ENCODE data around the gene VASH1.
A peak's percentile ranks its signal among the peaks of the same experiment; 100 is the strongest.

Gene VASH1

DNA sequence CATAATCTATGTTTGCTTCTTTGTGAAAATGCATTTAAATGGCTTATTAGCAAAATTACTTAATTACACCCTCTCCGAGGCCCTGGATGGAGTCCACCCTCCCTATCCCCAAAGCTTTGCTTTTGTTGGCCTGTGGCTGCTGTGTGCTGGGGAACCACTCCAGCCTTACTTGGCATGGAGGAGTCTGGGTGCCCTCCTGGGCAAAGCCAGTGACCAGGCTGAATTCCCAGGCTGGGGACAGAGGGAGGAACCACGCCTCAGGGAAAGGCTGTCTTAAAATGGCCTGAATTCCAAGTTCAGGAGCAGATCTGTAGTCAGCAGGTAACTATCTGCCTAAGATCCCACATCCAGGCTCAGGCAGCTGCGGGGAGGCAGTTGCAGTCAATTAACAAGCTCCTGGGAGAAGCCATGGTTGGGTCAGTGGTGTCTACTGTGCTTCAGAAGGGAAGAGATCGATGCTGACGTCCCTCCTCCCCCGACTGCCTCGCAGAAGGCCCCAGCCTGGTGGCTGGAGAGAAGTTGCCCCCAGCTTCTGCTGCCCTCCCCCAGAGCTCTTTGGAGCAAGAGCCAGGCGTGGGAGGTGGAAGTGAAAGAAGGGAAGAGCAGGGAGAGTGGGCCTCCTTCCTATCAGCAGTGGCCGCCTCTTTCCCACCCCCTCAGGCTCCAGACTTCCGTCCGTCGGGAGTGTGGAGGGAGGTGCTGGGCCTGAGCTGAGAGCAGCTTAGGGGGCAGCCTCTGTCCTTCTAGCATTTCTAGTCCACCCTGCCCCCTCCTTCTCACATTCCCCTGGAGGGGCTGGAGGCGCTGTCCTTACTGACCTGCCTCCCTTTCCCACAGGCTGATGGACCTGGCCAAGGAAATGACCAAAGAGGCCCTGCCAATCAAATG is 11.3 kb downstream of the VASH1 start:
- peak; percentile 66 for DNase-seq

DNA sequence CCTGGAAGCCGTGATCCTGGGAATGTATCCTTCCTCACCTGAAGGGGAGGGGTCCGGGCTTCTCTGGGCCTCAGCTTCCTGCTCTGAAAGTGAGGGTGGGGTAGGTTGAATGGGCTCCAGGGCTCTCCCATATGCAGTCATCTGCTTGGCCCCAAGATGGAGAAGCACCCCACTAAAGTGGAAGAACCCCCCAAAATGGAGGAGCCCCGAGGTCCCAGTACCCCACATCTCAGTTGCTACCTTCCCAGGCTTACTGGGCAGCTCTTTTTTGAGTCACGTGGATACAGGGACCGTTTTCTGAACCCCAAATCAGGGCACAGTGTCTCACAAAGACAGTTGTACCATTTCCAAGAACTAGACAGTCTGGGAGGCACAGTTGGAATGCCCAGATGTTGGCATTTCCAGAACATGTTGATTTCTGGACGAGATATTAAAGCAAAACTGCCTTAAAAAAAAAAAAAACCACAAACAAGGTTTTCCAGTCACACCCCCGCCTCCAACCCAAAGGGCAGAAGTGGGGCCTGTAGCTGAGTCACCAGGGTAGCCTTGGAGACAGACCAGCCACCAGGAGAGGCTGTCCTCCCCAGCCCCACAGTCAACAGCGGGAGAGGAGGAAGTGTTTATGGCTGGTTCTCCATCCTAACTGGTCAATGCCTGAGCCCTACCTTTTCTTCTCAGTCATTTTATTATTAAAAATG is 12.1 kb downstream of the VASH1 start:
- DNase-seq = peak; percentile 50

DNA sequence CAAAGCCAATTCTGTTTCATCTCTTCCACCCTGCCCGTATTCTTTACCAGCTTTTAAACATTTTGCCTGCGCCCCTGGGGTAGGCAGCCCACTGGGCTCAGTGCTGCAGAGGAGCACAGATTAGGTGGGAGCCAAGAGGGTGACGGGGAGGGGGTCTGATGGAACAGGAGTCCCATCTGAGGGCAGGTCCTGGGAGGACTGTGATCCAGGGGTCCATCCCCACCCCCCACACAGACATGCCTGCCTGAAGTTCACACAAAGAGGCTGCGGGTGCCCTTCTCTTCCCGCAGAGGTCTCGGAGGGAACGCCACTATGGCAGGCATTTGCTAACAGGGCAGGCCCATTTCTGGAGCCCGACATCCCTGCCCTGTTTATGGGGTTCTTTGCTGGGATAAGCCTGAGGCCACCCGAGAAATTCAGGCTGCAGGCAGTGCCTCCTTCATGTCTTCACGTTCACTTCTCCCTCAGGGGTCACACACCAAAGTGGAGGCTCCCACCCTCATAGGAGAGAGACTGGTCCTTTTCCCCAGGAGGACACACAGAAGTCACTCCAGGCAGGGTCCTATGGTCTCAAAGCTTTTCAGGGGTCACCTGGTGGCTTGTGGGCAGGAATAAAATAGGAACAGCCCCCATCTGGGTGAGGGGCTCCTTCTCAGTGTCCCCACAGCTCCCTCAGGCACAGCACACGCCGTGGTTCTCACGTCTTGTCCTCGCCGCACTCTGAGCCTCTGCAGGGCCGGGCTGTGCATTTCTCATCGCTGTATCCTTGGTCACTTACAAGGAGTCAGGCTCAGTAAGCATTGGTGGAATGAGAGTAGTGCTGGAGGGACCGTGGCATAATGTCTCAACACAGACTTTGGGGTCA is 12.9 kb downstream of the VASH1 start:
- peak; percentile 39 for DNase-seq

DNA sequence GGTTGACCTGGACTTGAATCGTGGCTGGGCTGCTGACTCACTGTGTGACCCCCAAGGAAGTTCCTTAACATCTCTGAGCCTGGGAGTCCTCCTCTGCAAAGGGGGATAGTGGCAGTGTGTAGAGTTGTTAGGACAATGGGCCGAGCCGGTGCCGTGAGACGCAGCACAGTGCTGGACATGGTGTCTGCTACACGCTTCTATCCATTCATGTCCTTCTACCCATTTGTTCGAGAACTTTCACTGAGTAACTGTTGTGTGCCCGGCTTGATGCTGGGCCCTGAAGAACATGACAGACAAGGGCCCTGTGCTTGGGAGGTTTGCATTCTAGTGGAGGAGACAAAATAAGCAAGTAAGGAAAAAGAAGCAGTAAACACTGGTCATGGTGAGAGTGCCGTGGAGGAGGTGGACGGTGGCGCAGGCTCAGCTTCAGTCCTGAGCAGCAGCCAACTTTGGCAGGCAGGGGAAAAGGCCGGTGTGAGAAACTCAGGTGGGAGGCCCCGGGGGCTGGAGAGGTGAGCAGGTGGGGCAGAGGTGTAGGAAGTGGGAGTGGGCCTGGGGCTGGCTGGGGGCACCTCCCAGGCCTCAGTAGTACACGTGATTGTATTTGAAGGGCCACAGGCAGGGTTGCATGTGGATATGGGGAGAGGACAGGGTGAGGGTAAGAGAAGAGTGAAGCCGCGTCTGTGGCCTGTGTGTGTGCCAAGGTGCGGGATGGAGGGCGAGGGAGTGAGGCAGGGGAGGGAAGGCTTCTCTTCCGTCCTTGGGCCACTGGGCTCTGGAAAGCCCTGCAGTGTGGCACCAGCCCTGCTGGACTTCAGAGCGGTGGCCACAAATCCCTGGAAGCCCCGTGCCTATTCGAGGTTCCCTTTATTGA is 13.8 kb downstream of the VASH1 start:
- DNase-seq = peak; percentile 39

DNA sequence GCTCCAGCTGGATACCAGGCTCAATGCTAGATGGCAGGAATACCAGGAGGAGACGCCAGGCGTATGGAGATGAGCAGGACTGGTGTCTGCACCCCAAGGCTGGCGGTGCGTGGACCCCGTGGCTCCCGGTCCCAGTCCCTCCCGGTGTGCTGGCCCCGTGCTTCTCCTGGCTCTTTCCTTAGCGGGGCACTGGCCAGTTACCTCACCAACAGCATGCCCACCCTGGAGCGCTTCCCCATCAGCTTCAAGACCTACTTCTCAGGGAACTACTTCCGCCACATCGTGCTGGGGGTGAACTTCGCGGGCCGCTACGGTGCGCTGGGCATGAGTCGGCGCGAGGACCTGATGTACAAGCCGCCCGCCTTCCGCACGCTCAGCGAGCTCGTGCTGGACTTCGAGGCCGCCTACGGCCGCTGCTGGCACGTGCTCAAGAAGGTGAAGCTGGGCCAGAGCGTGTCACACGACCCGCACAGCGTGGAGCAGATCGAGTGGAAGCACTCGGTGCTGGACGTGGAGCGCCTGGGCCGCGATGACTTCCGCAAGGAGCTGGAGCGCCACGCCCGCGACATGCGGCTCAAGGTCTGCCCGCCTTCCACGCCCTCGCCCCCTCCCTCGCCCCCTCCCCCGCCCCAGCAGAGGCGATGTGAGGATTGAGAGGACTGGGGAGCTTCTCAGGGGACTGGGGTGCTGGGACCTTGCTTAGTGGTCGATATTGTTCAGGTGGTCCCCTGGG is 14.6 kb downstream of the VASH1 start:
- no peak for DNase-seq

DNA sequence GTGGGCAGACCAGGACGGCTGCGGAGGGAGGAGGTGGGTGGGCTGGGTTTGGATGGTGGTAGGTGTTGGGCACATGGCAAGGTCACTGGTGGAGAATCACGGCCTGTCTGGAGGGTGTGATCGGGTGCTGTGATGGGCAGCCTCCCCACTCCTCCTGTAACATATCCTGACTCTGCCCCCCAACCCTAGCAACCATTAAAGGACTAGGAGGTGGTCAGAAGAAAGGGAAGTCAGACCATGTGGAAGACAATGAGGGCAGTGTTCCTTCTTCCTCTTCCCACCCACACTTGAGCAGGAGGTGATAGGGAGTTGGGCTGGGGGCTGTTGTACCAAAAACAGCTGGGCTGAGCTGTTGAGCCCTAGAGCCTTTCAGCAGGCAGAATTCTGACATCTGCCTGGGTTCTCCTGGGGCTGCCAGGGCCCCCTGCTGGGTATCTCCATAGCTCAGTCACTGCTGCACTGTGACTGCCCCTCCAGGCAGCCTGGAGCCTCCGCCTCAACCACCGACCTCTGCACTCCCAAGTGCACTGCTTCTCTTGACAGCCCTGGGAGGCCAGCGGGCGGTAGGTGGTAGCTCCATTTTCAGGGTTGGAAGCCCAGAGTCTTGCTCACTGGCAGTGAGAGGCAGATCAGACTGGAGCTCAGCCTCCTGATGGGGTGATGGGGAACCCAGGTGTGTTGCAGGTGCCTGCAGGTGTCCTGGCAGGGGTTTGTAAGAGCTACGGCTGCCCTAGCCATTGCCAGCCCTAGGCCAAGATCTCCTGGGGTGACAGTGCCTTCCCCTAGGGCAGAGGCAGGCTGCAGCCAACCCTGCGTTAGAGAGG is 15.4 kb downstream of the VASH1 start:
- no peak for DNase-seq

DNA sequence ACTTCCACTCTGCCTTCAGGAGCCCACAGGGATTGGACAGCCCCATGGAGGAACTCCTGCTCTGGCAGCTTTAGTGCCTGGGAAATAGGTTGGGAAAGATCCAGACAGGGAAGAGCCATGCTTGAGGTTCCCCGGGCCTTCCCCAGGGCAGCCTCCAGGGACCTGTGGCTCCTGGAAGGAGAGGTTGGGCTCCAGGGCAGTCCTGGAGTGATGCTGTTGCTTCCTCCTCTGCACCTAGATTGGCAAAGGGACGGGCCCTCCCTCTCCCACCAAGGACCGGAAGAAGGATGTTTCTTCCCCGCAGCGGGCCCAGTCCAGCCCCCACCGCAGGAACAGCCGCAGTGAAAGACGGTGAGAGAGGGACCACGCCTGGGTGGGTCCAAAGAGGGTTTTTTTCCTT is 16.5 kb downstream of the VASH1 start:
- DNase-seq = no peak

DNA sequence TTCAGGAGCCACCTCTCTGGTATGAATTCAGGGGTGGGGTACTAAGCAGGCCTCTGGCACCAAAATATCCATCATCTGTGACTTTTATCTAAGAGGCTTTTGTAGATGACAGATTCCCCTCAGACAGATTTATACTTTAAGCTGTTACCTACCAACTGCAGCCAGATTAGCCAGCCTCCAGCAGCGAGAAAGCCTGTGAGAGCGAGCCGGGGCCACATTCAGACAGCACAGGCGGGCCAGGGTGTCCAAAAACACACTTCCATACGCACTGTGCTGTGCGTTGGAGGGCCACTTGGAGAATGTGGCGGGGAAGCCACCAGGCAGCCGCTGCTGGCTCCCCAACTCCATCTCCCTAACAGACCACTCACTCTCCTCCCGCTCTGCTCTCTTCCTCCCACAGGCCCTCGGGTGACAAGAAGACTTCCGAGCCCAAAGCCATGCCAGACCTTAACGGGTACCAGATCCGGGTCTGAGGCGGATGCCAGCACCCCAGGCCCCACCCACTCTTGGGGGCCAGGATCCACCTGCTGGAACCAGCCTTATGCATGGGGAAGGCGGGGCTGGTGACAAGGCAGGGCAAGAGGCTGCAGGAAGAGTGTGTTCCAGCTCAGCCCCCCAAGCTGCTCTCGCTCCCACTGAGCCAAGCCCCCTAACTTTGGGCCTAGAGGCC is 17.4 kb downstream of the VASH1 start:
- no peak for DNase-seq

DNA sequence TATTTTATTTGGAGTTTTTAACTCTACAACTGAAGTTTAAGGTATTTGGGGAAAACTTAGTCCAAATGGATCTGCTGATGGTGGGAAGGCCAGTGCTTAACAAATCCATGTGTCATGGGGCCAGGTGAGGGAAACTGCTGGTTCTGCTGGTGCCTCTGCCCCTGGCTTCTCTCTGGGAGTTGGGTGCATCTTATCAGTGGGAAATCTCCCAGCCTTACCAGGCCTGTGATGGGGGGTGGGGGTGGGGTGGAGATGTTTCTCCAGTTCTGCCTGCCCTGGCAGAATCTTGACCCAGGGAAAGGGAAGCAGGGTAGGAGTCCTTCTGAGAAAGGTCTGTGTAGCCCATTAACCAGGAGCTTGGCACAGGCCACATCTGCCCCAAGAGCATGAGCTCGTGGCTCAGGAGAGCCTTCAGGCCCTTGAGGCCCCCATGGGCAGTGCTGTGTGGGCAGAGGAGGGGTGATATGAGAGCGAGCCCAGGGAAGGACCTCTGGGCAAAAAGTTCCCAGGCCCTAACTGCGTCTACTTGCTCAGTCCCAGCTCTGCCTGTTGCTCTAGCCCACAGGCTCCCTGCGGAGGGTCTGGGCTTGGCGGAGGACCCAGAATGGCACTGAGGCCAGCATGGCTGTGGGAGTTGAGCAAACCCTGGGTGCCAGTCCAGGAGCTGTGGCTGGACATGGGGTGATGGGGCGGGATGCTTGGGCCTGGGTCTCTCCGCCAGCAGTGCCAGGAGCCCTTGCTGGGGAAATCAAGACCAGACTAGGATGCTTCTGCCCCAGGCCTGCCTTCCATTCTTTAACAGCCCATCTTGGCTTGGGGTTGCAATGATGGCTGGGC is 18.2 kb downstream of the VASH1 start:
- no peak for DNase-seq

DNA sequence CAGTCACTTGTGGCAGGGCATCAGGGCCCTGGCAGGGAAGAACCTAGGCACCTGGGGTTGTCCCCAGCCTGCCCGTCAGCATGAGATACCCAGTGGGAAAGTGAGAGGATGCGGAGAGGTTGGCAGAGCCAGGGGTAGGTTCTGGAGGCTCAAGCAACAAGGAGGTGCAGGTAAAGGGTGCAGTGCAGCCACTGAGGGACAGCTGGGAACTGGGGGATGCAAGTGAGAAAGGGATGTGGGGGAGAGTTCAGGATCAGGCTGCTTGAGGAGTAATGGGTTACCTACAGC is 18.7 kb downstream of the VASH1 start:
- no peak for DNase-seq

DNA sequence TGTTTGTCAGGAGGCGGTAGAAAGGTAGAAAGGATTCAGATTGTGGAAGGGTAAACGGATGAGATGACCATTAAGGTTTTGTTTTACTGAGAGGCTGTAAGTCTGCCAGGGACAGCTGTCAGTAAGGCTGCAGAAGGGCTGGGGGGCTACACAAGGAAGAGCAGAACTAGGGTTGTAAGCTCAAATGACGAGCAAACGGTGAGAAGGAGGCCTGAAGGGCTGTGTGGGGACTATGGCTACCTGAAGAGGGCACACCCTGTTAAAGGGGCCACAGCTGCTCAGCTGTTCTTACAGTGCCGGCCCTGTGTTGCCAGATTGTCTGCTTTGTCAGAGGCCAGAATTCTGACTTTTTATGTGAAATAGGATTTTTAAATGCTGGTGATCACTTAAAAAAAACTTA is 19.1 kb downstream of the VASH1 start:
- DNase-seq = no peak

DNA sequence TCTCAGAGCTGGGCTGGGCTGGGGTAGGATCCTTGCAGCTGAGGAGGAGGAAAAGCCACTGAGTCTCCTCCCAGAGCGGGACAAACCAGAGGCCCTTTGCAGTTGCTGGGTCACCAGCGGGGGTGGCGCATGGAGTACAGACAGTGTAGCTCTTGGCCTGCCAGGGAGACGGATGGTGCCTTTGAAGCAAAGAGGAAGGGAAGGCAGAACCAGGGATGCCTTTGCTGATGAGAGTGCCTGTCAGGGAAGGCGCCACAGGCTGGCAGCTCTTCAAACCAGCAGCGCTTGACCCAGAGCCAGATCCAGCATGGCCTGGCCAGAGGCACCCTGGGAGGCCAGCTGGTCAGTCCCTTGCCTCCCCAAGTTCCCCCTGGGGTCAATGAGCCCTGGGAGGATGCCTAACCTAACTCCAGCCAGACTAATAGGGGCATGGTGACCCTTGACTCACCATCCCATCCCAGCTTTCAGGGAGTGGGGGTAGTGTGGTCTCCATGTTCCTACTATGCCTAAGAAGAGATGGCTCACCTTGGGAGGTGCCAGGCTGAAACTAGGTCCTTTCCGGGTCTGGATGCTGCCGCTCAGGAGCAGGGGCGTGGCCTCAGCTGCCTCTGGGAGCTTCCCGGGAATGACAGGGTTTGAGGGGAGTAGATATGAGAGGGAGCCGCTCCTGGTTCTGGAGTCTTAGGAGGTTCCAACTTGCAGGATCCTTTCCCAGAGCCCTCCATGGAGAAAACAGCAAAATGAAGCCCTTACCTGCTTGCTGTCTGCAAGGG is 19.8 kb downstream of the VASH1 start:
- no peak for DNase-seq

DNA sequence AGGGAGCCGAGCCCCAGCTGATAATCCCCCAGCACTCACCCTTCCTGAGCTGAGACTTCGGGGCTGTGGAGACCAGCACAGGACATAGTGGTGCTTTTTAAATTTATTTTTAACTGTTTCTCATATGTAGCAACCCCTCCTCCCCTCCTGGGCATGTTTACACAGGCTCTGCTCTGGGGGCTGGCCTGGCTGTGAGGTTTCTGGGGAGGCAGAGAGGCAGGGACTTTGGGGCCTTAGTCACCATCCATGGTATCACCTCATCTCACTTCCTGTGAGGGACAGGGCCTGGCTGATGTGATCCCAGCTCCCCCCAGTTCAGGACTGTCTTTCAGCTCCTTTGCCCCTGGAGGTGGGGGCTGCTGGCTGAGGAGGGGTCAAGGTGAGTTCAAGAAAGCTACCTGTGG is 20.4 kb downstream of the VASH1 start:
- DNase-seq = no peak

DNA sequence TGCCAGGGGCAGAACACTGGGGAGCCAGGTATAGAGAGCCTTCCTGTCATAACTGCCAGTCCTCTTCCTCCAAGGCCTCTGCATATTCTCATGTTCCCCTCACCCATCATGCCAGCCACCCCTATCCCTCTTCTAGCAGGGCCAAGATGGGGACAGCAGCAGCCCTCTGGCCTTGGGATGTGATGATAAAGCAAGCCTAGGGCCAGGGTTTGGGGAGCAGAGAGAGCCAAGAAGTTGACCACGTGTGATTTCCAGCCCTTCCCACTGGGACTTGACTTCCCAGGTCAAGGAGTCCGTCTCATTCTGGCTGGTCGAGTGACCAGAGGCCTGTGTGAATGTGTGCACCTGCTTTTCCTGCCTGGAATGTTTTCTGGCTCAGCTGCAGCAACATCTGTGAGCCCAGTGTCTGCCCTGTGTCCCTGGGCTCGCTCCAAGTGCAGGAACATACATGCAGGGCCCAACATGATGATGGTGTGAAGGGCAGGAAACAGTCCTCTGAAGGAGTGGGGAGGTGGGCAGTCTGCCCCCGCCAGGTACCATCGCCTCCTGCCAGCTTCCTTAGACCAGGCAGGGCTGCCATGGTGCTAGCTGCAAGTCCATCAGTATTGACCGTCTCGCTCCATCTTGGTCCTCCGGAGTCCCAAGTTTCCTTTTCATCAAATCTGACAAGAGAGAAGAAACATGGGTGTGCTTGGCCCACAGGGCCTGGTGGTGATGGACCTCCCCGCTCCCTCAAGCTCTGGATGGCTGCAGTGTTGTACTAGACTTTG is 21.0 kb downstream of the VASH1 start:
- DNase-seq = no peak

DNA sequence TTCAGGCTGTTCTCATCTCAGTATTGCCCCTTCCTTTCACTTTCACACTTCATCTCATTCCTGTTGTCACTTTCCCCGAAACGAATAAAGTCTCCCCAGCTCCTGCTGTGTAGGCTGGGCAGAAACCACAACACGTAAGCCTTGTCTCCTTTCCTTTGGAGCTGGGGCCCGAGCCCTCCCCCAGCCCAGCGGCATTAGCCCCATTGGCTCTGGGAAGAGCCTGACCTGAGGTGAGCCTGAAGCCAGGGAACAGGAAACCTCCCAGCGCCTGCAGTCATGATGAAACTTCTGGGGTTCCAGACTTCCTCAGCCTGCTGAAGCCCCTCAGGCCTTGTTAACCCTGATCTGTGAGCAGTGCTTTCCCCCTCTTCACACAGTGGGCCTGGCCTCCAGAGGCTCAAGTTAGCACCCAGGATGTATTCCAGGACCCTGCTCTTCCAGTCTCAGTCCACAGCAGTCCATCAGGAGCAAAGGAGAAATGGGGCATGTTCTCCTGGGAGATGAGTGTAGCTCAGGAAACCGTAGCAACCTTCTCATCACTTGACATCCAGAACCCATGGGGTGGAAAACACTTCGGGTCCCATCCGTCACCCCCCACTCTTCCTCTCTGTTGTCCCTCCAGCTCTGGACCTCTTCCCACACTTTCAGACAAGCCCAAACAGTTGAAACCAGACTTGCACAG is 21.8 kb downstream of the VASH1 start:
- DNase-seq = no peak

DNA sequence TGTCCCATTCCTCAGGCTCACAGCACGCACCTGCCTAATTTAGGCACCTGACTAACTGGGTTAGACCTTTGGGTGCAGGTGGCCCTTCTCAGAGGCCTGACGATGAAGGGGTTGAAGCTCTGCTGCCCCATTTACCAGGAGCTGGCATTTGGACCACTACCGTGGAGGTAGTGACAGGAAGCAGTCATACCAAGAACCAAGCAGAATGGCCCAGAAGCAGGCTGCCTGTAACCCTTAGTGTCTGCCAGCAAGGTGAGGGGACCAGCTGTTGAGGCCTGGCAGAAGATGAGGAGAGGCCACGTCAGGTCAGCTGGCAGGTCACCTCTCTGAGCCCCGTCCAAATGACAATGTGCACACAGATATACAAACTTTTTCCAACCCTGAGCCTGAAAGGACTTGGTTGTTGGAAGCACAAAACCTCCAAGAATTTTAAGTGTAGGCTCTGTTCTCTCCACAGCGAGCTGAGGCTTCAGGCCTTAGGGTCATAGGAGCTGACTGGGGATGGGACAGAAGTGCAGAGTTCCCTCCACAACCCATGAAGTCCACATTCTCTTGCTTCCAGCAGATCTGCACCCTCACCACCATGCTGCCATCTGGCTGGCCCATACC is 23.1 kb downstream of the VASH1 start:
- DNase-seq = no peak

DNA sequence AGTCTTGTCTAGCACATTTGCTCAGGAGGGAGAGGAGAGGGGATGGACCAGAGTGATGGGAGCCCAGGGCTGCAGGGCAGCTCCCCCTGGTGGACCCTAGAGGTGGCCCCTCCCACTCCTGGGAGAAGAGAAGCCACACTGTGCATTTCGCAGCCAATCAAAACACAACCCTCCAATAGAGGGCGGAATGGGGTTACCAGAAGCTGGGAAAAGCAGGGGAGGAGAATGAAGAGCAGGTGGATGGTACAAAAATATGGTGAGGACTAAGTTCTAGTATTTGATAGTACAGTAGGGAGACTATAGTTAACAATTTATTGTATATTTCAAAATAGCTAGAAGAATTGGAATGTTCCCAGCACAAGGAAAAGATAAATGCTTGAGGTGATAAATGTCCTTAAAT is 23.6 kb downstream of the VASH1 start:
- DNase-seq = peak; percentile 75

Data from right forelimb (tissue), 1 donor.